ENCODE measurements around the gene WDFY3.

DNA sequence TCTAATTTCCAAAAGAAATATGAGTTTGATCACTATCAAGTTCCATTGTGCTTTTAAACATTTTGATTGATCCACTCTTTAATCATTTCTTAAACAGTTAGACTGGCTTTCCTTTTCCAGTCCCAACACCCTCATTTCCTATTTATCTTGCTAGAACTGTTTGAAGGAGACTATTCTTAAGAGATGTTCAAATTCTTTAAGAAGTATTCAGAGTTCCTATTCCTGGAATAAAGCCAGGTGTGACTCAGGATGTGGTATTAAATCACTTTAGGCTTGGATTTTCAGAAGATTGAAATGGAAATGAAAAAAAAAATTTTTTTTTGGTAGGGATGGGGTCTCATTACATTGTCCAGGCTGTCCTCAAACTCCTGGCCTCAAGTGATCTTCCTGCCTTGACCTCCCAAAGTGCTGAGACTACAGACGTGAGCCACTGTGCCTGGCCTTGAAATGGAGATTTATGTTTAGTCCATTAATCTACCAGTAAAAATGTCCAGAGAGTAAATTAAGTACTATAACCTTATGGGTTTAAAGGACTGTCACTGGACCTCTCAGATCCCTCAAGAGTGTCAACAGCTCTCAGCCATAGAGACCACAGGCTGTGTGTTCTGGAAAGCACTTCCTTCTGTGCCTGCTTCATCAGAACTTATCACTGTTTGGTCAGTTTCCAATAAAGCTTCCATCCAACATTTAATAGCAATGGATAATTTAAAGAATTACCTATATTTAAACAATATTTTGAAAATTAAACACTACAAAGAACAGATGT lies 292.8 kb downstream of the WDFY3 start:
- TF ChIP-seq, protein P1, sequence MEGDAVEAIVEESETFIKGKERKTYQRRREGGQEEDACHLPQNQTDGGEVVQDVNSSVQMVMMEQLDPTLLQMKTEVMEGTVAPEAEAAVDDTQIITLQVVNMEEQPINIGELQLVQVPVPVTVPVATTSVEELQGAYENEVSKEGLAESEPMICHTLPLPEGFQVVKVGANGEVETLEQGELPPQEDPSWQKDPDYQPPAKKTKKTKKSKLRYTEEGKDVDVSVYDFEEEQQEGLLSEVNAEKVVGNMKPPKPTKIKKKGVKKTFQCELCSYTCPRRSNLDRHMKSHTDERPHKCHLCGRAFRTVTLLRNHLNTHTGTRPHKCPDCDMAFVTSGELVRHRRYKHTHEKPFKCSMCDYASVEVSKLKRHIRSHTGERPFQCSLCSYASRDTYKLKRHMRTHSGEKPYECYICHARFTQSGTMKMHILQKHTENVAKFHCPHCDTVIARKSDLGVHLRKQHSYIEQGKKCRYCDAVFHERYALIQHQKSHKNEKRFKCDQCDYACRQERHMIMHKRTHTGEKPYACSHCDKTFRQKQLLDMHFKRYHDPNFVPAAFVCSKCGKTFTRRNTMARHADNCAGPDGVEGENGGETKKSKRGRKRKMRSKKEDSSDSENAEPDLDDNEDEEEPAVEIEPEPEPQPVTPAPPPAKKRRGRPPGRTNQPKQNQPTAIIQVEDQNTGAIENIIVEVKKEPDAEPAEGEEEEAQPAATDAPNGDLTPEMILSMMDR (IDR thresholded peaks at IDR 0.05 in 8 of 11, conservative IDR thresholded peaks at IDR 0.05 in 3 of 11), result no peak
- TF ChIP-seq POLR2AphosphoS5 (IDR thresholded peaks at IDR 0.05), result no peak

Data from spleen (tissue), 7 donors.